ENCODE measurements around the gene ARAP2.

DNA sequence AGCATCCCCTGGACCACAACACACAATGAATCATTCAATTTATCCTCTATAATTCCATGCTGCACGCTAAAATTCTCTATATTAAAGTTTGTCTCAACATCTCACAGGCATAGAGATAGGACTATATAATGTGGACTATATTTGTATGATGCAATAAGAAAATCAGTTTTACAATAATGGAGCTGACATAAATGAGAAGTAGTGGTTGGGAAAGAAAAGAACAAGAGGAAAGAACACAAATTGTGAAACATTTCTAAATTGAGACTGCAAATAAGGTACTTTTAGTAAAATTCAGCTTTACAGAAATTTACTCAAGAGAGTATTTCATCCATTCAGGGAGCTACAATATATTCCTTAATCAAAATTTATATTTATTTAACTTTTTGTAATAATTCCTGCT is 120.4 kb downstream of the ARAP2 start:
- TF ChIP-seq ELF1 (IDR thresholded peaks at IDR 0.05; ENCODE audit: borderline replicate concordance, low read depth) (no peak), RAD21 (IDR thresholded peaks at IDR 0.05; ENCODE audit: low read depth) (no peak), EZH2 (IDR thresholded peaks at IDR 0.05) (no peak), POLR2AphosphoS5 (IDR thresholded peaks at IDR 0.05; ENCODE audit: low read depth, low read length) (no peak), CTCF (IDR thresholded peaks at IDR 0.05 in 2 of 3, conservative IDR thresholded peaks at IDR 0.05 in 1 of 3; ENCODE audit: borderline replicate concordance in 1 of 3, insufficient read depth in 1 of 3, low read depth in 2 of 3, low read length in 2 of 3) (no peak), POLR2A (IDR thresholded peaks at IDR 0.05; ENCODE audit: borderline replicate concordance, extremely low read depth, insufficient read depth, insufficient read length) (no peak), REST (IDR thresholded peaks at IDR 0.05; ENCODE audit: low read depth) (no peak), EZH2phosphoT487 (IDR thresholded peaks at IDR 0.05; ENCODE audit: borderline replicate concordance) (no peak)
- TF ChIP-seq, protein P1, sequence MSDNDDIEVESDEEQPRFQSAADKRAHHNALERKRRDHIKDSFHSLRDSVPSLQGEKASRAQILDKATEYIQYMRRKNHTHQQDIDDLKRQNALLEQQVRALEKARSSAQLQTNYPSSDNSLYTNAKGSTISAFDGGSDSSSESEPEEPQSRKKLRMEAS (IDR thresholded peaks at IDR 0.05), result no peak

All from HCT116 (cell line).